Activated CD4-positive, alpha-beta T cell treated with anti-CD3 and anti-CD28 coated beads, Interleukin-2, amount 50 U/mL, for 24 hours (primary cell): ENCODE results near the gene FCRL5.
"Not testable (repeated sequence)": the region's sequence is repeated elsewhere in the genome, so short reads cannot be mapped to it uniquely, and the experiment has no call there.

Source experiments
- DNase-seq, 2 donors: peaks; one replicate each; pipeline ENCODE4 v3.0.0-alpha.2; 2020; ENCODE audit warnings: low read depth in 1 of 2, low spot score in 1 of 2

FCRL5 gene

GRCh38 chr1:157551694-157552693 lies at the start of gene FCRL5:
FCRL5 (minus strand) TSS chr1:157552515; CDS start chr1:157552362, 153 bp downstream.
- no peak for DNase-seq

GRCh38 chr1:157600236-157600635 lies 47.9 kb upstream of the FCRL5 start:
- no peak for DNase-seq

GRCh38 chr1:157597959-157598667 lies 45.8 kb upstream of the FCRL5 start, which contains the start of gene FCRL4:
FCRL4 (minus strand) TSS chr1:157598085; CDS start chr1:157597944, 141 bp downstream.
- no peak for DNase-seq

GRCh38 chr1:157596384-157596783 lies 44.1 kb upstream of the FCRL5 start:
- no peak for DNase-seq

GRCh38 chr1:157595356-157595755 lies 43.0 kb upstream of the FCRL5 start:
- no peak for DNase-seq

GRCh38 chr1:157585984-157586383 lies 33.7 kb upstream of the FCRL5 start:
- no peak for DNase-seq

GRCh38 chr1:157584503-157584902 lies 32.2 kb upstream of the FCRL5 start:
- no peak for DNase-seq

GRCh38 chr1:157580828-157581210 lies 28.5 kb upstream of the FCRL5 start:
- DNase-seq: no peak

- peak in 1 of 2 donors; percentile 23 for DNase-seq
Measured at GRCh38 chr1:157580179-157580827, 28.0 kb upstream of the FCRL5 start.

- DNase-seq: no peak
Measured at GRCh38 chr1:157577420-157577819, 25.1 kb upstream of the FCRL5 start.

GRCh38 chr1:157575744-157576143 lies 23.4 kb upstream of the FCRL5 start:
- no peak for DNase-seq

- no peak for DNase-seq
Measured at GRCh38 chr1:157574836-157575235, 22.5 kb upstream of the FCRL5 start.

GRCh38 chr1:157566484-157567300 lies 14.4 kb upstream of the FCRL5 start:
- no peak for DNase-seq

GRCh38 chr1:157562515-157562914 lies 10.2 kb upstream of the FCRL5 start:
- DNase-seq: no peak

- no peak for DNase-seq
Measured at GRCh38 chr1:157558119-157558518, 5.8 kb upstream of the FCRL5 start.

GRCh38 chr1:157548081-157548480 lies 4.2 kb downstream of the FCRL5 start:
- DNase-seq: not testable (repeated sequence)

- DNase-seq: no peak
Measured at GRCh38 chr1:157542676-157543075, 9.6 kb downstream of the FCRL5 start.

- DNase-seq: no peak
Measured at GRCh38 chr1:157540852-157541251, 11.5 kb downstream of the FCRL5 start.

GRCh38 chr1:157540160-157540748 lies 12.1 kb downstream of the FCRL5 start:
- no peak for DNase-seq

GRCh38 chr1:157539568-157539967 lies 12.7 kb downstream of the FCRL5 start:
- no peak for DNase-seq
